Hindlimb muscle (tissue), 1 donor: ENCODE results near the gene HEPACAM2. TPM values are rescaled to one million over a fixed set of nuclear protein-coding genes. Genes with fewer than 3 reads are reported as not detected.

ENCODE experiments used
- DNase-seq: peaks from one replicate; pipeline ENCODE4 v3.0.0-alpha.2; 2013
- polyA plus RNA-seq: library from polyadenylated mRNA; unstranded; fragments of 120-200 nt; gene quantifications from one replicate; pipeline ENCODE4 v1.2.1, GENCODE V29; 2013; ENCODE audit not compliant: insufficient read length

The HEPACAM2 gene
- polyA plus RNA-seq, 1 donor: 0.09 TPM

DNA sequence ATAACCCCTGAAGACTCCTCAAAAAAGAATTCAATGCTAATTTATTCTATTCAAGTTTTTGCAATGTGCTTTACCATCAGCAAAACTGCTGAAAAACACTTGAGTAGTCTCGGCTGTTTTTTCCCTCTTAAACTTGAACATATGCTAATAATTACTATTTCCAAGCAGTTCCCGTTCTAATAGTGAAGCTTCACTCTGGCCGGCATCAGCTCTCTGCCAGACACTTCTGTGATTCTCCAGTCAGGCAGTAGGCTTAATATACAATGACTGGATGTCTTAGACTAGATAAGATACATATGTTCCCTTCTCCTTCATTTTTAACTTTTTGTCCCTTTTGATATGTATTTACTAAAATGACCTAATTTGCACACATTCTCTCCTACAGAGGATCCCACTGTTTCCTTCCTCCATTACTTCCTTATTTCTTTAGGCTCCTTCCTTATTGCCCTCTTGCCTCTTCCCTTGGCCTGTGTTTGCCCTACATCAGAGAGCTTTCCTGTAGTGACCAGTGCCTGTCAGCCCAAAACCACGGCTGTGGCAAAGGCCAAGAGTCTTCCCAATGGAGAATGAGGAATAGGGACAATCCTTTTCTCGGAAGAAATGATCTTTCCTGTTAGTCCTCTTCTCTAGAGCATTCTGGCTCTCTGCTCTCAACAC, 23.5 kb downstream of the HEPACAM2 start:
- no peak for DNase-seq

DNA sequence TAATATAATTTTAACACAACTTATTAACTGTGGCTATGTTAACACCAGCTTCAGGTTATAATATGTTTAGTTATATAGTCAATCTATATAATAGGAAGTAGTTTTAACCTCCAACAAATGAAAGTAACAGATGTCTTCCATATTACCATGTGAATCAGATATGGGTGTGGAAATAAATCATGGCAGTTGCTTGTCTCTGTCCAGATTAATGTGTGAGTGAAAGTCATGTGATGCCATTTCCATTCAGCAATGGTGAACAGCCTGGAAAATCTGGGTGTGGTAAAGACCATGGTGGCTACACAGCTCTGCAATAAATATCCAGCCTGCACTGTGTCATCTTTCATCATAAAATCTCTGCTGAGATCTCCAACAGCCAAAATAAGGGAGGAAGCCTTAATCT, 27.8 kb downstream of the HEPACAM2 start:
- no peak for DNase-seq

DNA sequence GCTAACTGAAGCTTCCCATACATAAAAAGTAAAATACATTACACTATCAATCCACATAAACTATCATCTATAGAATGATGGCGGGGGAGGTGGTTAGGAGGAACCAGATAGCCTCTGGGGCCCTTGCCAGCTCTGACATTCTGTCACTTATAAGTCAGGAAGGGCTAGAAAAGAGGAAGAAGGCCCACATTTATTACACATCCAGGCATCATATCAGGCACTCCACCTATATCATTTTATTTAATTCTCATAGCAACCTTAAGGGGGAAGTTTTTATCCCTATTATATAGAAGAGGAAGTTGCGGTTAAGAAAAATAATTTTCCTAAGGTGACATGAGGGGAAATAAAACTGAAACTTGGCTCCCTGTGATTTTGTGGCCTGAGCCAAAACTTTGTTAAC, 29.9 kb downstream of the HEPACAM2 start:
- no peak for DNase-seq

DNA sequence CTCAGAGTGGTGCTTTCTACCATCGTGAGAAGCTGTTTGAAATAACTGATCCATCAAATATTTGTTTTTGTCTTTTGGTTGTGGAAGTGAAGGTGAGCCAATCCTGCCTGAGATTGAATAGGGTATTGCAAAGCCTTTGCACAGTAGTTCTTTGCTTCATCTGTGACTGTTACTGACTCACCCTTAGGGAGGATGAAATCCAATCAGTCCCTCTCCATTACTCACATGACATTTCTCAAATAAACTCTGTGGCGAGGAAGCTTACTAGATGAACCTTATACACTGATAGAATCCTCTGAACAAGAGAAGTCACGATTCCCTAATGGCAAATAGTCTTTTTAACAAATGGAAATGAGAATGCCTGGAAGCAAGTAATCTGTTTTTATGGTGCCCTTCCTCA, 31.9 kb downstream of the HEPACAM2 start:
- DNase-seq: no peak

DNA sequence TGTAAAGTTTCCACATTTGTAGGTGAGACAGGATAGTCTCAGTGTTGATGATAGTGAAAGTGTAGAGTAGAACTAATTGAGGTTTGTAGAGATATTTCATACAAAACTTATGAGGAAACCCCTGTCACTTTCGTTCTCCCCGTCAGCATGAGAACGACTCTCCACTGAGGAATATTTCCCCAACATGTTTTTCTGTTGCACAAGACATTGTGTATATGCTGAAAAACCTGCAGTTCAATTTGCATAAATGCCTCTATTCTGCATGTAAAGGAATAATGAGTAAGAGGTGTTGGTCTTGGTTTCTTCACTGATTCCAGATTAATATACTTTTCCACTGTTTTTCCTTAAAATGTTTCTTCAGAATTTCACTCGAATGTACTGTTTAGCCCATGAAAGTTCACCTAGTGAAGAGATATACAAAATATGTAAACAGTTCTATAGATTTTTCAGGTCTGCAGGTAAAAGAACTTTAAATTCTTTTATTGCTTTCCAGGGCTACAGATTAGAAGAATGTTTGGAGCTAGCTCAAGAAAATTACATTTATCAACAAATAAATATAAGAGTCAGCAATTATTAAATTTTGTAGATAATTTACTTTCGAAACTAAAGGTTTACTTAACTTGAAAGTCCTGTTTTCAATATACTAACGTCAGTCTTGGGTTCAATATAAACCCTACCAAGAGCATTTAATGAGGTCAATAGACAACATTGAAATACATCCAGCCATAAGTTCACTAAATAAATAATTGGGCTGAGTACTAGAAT, 37.2 kb downstream of the HEPACAM2 start:
- DNase-seq: no peak

DNA sequence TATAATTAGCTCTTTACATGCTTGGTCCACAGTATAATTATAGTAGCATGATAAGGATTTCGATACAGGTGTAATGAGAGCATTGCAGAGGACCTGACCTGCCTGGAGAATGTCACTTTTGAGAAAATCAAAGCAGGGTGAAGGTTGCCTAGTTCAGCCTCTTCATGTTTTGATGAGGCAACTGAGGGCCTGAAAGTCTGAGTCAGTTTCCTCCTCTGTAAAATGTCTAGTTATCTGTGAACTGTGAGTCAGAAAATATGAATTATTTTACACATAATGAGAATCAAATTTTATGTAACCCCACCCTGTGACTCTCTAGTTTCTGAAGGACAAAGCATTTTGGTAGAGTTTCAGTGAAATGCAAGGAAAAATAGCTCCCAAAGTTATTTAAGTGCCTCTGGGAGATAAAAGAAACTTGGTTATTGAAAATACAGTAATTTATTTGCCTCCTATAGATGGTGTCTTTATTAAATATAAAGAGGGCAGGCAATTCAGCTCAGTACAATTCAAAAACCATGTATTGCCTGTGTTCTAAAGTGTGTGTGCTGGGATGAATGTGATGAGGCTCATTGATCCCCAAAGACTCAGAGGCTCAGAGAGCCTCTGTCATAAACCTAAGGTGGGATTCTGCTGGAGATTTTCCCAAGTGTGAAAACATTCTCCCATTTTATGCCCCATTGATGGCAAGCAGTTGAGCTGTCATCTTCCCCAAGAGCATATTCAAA, 40.8 kb downstream of the HEPACAM2 start:
- no peak for DNase-seq

DNA sequence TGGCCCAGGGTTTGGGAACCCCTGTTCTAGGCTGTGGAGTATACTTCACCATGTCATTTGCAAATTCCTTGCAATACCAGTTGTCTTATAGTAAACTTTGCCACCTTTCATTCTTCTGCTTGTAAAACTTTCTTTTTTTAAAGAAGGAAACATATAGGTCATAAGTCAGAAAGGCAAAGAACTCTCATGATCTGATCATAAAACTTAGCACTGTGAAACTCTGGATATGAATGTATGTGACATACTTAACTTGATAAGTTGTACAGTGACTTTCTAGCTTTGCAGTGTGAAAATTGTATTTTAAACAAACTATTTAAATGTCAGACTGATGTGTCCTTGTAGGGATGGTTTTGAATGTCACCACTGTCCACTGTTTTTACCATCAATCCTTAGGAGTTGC, 47.1 kb downstream of the HEPACAM2 start:
- no peak for DNase-seq

DNA sequence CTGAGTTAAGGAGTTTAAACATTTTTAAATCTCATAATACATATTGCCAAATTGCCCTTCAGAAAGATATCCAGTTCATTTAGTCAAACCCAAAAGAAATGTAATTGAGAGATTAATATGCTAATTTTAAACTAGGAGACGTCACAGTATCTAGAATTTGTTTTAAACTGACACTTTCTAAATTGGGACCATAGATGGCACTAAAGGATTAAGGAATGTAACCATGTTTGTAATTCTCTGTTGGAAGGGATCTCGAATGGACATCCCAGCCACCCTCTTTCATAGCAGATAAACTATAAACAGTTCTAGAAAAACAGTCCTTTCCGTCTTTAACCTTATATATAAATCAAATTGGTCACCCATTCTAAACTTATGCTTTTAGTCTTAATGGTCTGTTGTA, 48.1 kb downstream of the HEPACAM2 start:
- no peak for DNase-seq

DNA sequence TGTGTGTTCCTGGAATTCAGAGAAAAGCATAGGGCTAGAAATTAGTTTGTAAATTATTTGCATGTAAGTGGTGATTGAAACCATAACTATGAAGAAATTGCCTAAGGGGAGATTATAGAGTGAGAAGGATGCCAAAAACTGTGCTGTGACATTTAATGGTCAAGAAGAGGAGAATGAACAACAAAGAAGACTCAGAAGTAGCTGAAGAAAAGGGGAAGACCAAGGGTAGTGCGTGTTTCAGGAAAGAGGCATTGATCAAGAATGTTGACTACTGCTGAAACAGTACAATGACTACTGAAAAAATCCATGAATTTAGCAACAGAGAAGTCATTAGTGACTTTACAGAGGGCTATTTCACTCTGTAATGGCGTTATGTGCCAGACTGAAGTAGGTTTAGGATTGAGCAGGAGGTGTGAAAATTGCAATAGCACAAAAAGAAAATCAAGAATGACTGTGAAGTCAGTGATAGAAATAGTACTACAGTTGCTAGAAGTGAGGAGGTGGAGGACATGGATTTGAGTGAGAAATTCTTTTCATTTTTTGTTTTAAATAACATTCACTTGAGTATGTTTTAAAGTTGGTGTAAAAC, 49.2 kb downstream of the HEPACAM2 start:
- no peak for DNase-seq

DNA sequence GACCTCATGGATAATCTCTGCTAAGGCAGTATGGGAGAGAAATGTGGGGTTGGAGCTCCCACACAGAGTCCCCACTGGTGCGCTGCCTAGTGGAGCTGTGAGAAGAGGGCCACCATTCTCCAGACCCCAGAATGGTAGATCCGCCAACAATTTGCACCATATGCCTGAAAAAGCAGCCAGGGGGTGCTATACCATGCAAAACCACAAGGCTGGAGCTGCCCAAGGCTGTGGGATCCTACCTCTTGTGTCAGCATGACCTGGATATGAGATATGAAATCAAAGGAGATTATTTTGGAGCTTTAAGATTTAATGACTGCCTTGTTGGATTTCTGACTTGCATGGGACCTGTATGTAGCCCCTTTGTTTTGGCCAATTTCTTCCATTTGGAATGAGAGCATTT, 51.0 kb downstream of the HEPACAM2 start:
- no peak for DNase-seq

DNA sequence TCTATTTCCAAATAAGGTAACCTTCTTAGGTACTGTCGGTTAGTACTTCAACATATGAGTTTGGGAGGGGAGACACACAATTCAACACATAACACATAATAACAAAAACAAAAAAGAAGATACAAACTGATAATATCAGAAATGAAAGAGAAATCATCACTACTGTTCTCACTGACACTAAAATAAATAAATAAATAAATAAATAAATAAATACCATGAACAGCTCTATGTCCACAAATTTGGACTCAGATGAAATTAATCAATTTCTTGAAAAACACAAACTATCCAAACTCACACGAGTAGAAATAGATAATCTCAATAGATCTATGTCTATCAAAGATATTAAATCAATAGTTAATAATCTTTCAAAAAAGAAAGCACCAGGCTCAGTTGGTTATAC, 53.6 kb downstream of the HEPACAM2 start:
- DNase-seq: no peak

DNA sequence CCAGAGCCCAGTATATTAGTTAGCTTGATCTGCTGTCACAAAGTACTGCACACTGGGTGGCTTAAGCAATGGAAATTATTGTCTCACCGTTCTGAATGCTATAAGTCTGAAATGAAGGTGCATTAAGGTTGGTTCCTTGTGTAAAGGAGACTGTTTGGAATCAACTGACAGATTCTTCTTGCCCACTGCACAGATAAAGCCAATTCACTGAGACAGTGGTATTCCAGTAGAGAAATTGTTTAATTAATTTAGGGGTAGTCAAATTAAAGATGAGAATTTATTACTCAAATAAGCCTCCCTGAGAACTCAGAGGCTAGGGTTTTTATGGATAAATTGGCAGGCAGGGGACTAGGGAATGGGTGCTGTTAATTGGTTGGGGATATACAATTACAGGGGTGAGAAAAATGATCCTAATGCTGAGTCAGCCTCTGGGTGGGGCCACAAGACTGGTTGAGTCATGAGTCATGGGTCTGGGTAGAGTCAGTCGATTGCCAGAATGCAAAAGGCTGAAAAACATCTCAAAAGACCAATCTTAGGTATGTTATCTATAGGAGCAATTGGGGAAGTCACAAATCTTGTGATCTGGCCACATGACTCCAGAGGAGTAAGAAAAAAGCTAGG, 54.6 kb downstream of the HEPACAM2 start:
- DNase-seq: no peak

DNA sequence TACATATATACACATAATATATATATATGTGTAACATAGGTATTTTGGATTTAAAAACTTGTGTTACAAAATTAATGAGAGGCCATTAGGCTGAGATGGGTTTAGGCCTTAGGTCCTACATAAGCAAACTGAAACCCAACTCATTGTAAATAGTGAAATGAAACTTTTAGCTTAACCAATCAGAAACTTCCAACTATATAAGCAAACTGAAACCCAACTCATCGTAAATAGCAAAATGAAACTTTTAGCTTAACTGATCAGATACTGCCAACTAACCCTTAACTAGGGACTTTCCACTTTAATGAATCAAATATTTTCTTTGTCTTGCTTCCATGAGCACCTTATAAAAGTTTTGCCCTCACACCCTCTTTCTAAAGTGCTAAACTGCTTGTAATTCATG, 60.8 kb downstream of the HEPACAM2 start:
- no peak for DNase-seq

DNA sequence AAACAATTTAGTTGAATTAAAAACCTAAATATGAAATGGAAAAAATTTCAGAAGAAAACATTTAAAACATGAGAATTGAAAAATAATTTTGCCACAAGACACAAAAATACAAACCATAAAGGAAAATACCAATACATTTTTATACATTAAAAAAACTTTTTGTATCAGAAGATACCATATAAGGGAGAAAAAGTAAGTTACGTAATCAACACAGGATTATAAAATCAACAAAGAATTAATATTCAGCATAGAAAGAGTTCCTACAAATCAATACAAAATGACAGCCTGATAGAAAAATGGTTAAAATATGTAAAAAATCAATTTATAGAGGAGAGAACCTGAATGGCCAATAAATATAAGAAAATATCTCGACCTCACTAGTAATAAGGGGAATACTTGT, 61.5 kb downstream of the HEPACAM2 start:
- DNase-seq: no peak

DNA sequence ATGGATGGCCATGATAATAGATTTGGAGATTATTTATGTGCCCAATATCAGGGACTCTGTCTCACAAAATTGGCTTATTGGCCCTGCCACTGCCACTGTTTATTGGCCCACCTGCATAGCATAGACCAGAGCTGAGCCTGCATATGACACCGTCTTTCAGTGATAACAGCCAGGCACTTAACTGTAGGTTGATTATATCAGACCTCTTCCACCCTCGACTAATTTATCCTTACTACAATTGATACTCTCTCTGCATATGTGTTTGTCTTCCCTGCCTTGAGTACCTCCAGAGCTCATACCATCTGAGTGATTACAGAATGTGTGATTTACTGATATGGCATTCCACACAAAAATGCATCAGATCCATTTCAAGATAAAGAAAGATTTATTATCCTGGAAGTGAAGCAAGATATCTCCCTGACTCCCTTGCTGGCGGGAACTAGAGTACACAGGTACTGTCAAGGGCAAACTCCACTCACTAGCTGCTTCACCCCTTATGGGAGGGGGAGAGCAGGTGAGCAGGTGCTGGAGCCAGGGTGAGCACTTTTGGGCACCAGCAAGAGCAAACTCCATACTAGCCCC, 65.0 kb downstream of the HEPACAM2 start:
- DNase-seq: no peak

DNA sequence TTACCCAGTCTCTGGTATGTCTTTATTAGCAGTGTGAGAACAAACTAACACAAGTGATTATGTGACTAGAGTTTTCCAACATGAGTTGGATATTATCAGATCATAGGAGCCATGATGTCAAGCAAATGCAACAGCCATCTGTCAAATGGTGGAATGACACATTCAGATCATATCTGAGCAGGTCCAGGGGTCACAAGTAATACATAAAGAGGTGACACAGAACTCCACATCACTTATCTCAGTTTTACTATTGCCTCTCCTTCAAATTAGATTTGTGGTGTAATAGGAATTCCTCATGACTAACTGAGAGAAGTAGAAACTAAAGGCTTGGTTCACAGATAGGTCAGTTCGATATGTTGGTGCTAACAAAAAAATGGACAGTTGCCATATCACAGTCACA, 65.9 kb downstream of the HEPACAM2 start:
- DNase-seq: no peak

DNA sequence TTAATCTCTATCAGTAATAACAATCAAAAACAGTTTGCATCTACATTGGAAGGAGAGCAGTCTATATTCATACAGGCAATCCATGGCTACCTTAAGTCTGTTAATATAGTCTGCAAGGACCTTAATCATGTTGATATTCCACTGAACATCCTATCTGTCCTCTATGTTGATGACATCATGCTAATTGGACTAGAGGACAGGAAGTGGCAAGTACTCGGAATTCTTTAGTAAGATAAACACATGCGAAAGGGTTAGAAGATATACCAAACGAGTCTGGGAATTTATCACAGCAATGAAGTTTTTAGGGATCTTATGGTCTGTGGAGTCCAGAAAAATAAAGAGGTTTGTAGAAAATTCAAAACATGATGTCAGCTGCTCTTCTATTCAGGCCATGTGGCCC, 66.8 kb downstream of the HEPACAM2 start:
- DNase-seq: no peak

DNA sequence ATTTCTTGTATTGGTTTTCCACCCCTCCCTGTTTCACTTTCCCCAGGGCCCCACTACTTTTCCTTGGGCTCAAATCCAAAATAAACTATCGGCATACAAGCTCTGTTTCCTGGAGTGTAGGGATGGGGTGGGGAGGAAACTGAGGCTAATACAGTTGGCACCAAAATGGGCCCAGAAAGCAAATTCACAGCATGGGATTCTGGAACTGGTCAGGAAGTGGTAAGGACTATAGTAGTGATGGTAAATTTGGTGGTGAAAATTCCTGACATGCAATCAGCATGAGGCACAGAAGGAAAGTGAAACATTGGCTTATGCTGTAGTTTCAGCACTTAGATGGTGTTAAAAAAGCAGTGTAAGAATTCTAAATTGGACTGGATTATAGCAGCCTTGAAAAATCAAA, 69.4 kb downstream of the HEPACAM2 start:
- no peak for DNase-seq

DNA sequence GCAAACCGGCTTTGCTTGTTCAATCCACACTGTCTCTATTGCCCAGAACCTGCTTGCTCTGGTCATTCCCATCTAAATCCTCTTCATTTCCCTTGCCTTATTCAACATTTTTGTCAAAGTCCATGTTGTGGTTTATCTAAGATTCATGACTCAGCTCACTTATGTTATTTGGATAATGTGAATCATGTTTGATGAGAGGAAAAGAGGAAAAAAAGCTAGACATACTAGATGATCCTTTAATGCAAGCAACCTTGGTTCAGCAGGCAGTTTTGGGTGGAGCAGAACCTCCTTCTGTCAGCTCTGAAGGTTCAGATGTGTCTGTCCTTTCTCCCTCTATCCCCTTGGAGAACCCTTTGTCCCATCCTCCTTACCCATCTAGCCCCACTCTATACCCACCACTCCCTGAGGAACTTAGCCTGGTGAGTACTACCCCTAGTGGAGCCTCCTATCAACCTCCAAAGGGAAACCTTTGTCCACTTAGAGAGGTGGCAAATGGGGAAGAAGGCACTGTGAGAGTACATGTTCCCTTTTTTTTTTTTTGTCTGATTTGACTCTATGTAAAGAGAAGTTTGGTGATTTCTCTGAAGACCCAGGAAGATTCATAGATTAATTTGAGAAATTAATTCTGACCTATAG, 76.0 kb downstream of the HEPACAM2 start:
- no peak for DNase-seq

DNA sequence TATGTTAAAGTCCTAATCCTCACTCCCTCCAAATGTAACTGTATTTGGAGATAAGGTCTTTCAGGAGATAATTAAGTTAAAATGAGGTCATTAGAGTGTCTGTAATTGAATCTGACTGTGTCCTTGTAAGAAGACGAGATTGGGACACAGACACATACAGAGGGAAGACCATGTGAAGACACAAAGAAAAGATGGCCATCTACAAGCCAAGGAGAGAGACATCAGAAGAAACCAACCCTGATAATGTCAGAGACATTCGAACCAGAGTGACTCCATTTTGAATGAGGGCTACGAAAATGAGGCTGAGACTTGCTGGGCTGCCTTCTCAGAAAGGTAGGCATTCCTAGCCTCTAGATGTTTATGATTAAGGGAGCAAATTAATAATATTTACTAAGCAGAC, 77.5 kb downstream of the HEPACAM2 start:
- no peak for DNase-seq

DNA sequence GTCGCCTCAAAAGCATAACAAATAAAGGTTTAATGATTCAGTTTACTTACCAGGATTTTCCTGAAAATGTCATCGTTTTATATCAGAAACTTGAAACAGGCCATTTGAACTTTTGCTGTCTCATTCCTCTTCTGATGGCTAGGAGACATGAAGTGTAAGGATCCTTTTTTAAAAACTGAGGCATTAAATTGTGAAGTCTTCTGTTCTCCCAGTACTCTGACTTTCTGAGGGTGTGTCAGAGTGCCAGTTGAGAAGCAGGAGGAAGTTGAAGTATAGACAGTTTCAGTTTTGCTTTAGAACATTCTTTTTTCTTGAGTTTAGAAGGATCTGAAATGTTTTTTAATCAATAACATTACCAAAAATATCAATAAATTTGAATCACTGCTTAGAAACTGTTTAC, 78.1 kb downstream of the HEPACAM2 start, which contains the start of gene SAMD9L:
Gene SAMD9L (minus strand): TSS at position 242 of the 400 bp plus-strand sequence. CDS start 12,414 bp downstream, outside the sequence.
- peak; percentile 28 for DNase-seq

DNA sequence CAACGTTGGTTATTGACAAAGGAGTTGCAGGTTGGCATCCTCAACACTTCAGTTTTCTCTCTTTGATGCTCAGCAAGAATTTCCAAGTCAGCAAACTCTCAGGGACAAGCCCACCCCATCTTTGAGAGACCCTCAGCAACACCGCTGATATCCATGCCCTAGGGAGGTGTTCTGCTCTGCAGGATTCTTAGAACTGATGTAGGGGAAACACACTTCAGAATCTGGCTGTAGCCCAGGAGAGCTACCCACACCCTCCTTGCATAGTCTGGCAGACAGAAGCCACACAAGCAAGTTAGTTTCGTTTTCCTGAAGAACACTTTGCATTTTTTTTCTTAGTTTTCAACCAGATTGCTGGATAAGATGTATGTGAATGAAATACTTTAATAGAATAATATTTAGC, 78.9 kb downstream of the HEPACAM2 start:
- DNase-seq: peak; percentile 54
